Measurements from ENCODE around the gene HOXB5. TPM values are rescaled to one million over a fixed set of nuclear protein-coding genes. Genes with fewer than 3 reads are reported as not detected.

HOXB5 gene
- total RNA-seq, 1 donor from 2014 or later: 0.55 TPM

DNA sequence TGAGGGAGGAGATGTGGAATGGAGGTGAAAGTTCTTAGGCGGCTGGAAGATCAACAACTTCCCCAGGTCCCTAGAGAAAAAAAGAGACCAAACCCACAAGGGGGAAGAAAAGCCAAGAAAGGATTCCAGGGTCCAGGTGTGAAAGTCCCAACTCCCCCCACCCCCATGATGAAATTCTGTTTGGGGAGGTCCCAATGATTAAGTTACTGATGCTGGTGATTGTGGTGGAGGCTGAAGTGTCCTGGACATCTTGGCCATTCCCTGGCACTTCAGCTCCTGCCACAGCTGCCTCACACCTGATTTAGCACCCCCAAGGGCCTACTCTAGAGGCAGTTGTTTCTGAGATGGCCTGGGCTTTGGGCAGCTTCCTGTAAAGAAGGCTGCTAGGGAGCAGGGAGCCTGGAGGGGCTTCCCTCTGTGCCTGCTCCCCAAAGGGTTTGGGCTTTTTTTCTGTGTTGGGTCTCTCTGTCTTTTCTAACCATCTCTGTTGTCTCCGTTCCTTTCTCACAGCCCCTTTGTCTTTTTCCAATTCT lies 28.5 kb downstream of the HOXB5 start:
- no peak for ATAC-seq
- no peak for DNase-seq (ENCODE audit: low spot score)

DNA sequence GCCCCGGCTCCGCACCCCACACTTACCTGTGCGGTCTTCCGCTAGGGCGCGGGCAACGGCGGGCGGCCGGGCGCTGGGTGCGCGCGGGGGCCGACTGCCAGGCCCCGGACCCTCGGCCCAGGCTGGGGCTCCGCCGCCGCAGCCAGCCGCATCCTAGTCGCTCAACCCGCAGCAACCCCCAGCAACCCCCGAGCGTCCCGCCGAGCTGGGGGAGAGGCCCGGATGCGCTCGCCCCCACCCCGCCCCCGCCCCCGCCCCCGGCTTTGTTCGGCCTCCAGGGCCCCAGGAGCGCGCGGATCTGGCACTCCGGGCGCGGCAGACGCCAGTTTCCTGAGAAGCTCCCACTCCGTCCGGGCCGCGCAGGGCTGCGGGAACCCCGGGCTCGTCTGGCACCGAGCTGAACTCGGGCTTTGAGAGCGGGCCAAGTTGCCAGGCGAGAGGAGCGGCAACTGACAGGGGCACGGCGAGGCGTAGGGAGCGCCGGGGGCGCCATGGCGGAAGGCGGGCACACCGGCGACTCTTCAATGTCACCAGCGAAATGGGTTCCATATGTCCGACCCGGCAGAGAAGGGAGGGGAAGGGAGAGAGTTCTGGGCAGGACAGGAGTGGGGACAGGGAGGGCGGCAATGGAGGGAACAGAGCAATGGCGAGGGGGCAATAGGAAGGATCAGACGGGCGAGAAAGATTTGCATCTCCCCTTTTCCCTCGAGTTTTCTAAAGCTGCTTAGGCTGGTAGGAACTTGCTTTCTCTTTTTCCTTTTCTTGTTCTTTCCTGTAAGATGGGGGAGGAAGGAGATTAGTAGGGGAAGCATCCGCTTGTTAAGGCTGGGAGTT lies 29.2 kb downstream of the HOXB5 start:
- ATAC-seq (peak; percentile 41), DNase-seq (ENCODE audit: low spot score) (no peak)

DNA sequence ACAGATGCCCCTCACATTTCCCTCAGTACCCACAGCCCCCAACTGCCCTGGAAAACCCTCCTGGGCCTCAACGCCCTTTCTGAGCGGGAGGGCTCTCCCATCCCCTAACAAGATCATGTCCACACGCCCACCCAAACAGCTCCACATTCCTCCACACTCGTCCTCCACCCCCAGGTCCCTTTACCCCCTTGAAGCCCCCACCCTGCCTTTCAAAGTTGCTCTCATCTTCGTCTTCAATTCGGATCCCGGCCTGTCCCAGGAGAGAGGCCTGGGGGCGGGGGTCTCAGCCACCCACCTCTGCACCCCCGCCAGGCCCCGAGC lies 29.8 kb downstream of the HOXB5 start:
- DNase-seq (ENCODE audit: low spot score): no peak
- ATAC-seq: no peak

DNA sequence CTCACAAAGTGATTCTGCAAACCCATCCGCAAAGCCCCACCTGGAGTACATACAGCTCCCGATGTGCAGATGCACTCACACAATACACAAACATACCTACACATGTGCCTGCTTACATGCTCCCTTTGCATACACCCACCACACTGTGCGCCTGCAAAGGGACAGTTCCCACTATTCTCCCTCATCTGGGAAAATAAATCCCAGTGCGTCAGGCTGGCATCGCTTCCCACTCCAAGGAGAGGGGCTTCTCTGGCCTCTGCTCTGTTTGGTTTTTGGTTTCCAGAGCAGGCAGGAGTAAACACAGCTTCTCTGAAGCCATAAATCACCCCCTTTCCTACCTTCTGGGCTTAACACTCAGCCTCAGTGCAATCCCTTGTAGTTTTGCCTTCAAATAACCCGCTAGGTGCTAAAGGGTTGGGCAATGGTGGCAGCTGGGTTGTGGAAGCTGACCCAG lies 30.2 kb downstream of the HOXB5 start:
- ATAC-seq (no peak), DNase-seq (ENCODE audit: low spot score) (no peak)

DNA sequence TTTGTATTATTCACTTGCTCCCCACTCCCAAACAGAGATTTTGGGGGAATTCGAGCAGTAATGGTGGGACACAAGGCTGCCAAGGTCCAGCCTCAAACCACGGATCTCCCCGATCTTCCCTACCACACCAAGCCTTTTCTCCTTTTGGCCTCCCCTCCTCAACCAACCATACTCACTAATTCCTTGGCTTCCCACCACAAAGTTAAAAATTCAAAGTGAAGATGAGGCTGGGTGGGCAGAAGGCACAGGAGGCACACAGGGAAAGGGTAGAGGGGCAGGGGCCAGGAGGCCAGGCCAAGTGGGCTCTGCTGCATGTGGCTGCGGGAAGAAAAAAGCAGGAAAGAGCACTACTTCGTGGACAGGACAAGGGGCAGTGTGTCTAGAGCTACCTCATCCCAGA lies 30.6 kb downstream of the HOXB5 start:
- DNase-seq (ENCODE audit: low spot score) (no peak), ATAC-seq (no peak)

DNA sequence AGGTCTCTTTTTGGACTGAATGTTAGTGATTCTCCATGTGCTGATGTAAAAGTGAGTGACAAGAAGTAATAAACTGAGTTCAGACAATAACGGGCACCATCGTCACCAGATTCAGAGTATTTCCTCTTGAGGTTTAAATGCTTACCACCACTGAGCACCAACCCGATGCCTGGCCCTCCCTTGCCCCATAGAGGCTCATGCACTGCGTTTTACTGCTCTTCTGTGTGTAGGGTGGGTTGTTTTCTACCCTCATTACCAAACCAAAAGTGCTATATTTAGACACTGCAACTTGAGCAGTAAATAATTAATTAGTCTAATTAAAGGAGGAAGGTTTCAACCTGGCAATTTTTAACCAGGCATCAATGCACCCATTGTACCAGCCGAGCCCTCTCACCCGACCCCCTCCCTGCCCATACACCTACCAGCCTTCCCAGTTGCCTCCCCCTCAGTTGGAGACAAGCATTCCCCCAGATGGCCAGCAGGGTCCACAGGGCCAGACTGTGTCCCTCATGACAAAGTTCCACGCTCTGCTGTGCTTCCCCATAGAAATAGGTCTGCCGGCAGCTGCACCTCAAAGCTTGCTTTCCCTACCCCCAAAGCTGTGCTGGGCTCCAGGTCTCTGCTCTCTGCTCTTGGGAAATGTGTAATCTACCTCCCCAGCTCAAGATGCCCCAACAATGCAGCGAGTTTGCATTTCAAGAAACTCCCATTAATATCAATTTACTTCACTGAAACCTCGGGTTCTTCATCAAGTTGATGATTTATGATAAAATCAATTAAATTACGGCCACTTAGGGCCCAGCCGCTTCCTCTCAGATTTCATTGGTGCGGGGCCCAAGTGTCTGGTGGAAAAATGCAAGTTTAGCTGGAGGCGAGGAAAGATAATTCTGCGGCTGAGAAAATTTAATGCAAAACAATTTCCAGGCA lies 31.4 kb downstream of the HOXB5 start:
- no peak for ATAC-seq
- no peak for DNase-seq (ENCODE audit: low spot score)

DNA sequence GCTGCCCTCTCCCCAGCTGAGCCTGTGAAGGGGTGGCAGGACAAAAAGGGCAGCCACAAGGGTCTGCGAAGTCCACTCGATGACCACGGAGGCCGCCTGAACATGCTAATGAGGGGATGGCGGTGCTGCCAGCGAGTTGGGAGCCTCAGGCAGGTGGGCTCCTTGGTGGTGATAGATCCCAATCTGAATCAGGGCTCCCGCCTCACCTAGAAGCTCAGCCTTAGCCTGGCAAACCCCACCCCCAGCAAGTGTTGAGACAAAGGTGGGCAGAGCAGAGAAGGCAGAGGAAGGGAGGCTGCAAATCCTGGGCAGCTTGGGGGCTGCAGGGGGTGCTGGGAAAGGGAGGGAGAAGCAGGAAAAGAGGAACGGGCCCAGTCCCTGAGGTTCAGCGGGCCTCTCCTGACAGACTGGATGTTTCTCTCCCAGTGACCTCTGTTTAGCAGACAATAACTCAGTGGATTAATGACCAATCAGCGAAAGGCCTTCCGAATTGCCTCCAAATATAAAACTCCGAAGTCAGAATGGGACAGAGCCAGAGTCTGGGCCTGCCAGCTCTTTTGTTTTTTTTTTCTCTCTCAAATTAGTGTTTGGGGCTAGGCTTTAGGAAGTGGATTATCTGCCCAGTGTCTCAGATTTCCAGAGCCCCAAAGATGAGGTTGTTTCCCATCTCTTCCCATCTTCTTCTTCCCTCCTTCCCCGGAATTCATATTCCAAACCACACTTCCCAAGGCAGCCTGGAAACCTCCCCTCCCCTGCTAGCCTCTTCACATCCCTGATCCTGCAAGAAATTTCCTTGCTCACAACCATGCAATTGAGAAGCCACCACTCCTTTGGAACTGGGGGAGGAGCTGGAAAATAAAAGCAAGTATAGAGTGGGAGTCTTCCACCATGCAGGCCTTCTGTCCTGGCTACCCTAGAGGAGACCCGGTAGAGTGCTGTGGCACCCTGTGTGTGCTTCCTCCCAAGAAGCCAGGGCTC lies 33.5 kb downstream of the HOXB5 start:
- DNase-seq (ENCODE audit: low spot score): no peak

DNA sequence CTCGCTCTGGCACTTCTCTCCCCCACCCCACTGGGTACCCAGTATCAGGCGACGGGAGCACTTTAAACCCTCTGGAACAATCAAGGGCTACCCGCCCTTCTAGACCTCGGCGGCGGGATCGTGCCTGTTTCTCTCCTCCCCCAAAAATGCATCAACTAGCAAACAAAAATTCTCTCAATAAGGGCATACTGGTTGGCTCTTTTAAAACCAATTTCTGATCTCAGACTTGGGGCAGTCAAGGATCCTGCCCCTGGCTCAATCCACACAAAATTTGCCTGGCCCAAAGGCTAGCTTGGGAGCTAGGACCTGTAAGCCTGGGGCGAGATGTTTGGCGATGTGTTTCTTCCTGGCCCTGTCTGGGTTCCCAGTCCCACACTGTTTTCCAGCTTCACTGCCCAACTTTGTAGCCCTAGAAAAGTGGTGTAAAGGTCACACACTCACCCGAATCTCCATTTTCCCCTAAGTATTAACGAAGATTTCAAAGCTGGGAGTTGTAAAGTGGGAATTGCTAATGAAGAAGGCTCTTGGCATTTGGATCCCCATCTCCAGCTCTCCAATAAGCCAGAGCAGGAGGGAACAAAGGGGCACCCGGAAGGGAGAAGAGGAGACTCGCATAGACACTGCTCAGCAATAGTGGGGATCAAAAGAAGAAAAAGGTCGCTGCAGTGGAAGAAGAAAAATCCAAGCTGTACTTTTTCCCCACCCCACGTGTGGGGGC lies 34.3 kb downstream of the HOXB5 start:
- no peak for ATAC-seq
- no peak for DNase-seq (ENCODE audit: low spot score)

More for the DNA sequence above, 33.5 kb downstream of the HOXB5 start:
- peak; percentile 9 for ATAC-seq

DNA sequence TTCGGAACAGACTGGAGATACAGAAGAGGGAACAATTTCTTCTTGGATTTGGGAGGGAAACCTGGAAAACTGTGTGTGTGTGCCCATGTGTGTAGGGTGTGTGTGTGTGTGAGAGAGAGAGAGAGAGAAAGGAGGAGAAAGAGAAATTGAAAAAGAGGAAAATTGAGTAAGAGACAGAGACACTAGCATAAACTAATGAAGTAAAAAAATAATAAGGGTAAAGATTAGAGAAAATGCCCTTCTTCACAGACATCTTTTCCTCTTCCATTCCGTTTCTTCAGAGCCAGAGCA lies 34.8 kb downstream of the HOXB5 start:
- DNase-seq (ENCODE audit: low spot score) (no peak), ATAC-seq (no peak)

DNA sequence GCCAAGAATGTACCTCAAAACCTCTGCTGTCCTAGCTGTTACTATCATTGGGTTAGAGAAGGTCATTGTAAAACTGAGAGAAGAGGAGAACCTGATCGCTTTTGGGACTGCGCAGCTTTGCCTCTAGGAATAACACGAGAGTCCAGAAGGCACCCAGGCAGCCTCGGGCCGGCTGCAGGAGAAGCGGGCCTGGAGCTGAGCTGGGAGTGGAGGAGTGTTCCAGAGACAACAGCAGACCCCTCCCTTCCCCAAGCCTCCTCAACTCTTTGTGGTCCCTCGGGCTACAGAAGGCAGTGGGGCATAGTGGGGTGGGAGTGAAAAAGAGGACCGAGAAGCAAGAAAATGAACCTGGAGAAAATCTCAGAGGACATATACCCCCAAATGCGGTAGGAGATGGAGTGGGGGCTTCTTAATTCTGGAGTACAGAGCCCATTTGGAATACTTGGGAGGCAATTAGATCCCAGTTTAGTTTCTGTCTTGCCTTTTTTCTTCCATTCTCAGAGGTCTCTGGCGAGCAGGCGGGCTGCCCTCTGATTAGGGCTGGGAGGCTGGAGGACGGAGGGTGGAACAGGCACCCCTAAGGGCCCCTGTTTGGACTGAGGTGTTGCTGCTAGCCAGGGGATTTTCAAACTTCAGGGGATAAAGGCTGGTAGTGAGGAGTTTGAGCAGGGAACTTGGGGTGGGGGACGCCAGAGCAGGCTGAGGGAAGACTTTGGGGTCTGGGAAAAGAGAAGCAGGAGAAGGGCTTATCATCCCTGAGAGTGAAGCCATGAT lies 35.3 kb downstream of the HOXB5 start:
- DNase-seq (ENCODE audit: low spot score): no peak
- no peak for ATAC-seq

DNA sequence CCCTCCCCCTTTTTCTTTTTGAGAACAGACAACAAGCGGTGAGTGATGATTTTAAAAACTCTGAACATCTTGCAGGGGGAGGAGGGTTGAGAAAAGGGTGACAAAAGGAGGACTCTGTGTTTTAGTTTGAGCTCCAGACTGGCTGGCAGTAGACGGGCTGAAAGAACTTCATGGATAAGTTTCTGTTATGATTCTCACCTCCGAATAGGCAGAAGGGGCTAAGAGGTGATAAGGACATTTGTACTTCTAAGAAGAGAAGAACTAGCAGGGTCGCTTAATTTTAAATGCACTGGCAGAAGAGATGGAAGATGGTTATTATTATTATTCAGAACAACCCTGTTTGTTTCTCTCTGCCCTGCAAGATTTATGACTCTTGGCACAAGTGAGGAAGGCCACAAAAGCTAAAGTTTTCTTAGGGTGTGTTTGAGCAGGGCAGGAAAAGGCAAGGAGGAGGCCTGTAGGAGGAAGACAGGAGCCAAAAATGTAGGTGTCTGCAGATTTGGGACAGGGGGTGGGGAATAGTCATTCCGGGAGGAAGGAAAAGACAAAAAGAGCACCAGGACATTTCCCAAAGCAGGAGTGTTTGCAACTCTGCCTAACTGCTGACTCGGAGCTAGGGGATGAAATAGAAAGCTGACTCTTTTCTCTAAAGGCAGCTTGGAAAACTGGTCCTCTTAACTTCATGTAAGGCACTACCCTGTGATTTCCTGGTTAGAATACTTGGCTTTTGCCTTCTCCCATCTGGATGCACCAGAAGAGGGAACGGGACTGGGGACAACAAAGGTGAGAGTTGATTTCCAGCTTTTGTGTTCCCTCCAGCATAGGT lies 36.8 kb downstream of the HOXB5 start:
- DNase-seq (ENCODE audit: low spot score): no peak
- peak; percentile 25 for ATAC-seq

DNA sequence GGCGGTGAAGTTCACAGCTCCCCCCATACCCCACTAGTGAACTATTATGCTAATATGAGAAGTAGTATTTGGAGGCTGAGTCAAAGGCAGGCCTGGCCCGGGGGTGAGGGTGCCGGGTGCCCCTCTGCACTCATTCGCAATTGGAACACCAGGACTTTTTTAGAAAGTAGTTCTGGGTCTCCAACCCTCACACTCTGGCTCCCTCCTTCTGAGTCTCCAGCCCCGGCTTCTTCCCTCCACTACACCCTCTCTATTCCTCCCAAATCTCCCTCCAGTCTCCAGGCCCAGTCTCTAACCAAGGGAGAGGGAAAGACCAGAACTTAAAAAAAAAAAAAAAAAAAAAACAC lies 37.4 kb downstream of the HOXB5 start:
- ATAC-seq (no peak), DNase-seq (ENCODE audit: low spot score) (no peak)

DNA sequence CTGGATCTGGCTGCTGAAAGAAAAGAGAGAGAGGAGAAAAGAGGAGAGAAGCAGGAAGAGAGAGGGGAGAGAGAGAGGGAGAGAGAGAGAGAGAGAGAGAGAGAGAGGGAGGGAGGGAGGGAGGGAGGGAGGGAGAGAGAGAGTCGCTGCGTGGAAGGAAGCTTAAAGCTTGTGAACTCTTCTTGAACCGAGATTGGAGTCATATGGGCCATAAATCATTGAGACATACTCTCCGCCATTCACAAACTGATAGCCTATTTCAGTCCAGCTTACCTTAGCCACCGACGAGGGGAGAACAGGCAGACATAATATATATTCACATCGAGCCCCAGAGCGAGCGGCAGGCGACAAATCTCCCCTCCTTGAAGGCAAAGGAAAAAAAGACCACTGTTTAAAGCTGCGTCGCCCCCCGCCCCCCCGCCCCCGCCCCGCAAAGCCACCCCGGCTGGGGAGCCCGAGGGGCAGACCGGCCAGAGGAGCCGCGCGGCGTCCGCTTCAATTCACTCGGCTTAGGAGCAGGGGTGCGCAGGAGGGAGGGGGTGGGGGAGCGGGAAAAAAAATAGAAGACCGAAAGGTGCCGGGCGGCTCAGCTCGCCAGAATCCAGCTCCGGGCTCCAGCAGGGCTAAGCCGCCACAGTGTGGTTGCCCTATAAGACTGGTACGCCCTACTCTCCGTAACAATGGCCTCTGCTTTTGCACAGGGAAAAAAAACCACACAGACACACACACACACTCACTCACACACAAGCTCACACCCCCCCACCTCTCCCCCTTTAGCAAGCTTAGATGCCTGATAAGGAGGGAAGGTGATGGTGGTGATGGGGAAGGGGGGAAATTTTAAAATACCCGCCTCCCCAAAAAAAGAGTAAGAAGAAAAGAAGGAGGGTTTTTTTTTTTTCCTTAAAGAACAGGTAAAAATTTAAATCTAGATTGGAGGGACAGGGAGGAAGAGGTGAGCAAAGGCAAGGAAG lies 38.0 kb downstream of the HOXB5 start:
- peak; percentile 42 for ATAC-seq
- no peak for DNase-seq (ENCODE audit: low spot score)

DNA sequence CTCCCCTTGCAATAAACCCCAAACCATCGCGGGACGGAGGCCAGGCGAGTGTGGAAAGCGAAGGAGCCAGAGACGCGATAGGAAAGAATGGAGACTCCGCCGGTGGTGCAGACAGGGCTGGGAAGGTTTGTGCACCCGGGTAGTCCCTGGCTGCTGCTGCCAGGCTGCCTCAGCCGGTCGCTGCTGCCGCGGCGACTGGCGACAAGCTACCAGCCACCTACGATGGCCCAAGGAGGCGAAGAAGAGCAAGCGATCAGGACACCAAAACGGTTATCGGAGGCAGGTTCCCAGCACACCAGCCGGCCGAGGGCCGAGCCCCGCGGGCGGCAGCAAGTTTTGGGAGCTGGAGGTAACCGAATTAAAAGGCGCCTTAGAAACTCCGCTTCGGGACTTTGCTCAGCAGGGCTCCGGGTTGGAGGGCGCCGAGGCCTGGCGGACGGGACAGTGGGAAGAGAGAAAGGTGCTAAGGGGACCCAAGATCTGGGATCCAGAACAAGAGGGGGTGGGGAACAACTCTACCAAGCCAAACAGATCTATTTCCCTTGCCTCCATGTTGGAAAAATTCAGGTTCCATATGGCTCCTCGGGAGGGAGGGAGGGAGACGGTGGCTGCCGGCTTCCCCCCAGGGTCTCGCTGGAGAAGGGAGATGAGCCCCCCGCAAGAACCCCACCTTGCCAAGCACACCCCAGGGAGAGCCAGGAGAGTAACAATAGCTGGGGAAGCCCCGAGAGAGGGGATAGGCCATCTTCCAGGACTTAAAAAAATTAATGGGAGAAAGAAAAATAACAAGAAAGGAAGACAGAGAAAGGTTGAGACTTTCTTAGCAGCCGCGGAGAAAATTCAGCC lies 38.9 kb downstream of the HOXB5 start:
- DNase-seq (ENCODE audit: low spot score) (no peak), ATAC-seq (no peak)

DNA sequence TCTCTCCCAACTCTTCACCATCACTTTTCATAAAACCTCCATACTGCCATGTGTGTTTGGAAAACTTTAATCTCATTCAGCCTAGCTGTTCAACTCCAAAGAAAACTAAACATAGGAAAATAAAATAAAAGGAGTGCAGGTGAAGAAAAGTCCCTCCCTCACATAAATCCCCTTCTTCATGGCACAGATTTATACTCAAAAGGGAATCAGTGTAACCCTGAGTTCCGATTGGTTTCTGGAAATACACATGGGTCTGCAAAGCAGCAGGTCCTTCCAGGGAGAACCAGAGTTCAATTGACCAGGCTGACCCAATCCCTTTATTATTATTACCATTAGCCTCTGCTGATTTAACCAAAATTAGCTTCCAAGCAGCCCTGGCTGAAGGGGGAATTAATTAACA lies 39.8 kb downstream of the HOXB5 start:
- ATAC-seq (no peak), DNase-seq (ENCODE audit: low spot score) (no peak)

DNA sequence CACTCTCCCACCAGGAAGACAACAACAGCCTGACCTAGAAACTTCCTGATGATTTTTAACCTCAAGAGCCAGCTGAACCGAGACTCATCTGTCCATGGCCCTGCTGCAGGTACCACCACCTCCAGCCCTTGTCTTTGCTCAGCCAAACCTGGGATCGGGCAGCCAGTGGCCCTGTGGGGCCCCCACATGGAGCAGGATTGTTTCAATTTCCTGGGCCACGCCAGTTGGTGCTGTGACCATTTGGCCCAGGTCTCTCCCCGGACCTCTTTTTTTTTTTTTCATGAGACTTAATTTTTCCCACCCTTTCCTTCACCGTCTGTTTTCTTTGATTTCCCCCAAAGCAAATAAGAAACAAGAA lies 40.4 kb downstream of the HOXB5 start:
- DNase-seq (ENCODE audit: low spot score): no peak

More for the DNA sequence above, 40.4 kb downstream of the HOXB5 start:
- ATAC-seq: no peak

All from left lobe of liver (tissue), 2 donors.